ENCODE data around the gene ZBTB8B.

DNA sequence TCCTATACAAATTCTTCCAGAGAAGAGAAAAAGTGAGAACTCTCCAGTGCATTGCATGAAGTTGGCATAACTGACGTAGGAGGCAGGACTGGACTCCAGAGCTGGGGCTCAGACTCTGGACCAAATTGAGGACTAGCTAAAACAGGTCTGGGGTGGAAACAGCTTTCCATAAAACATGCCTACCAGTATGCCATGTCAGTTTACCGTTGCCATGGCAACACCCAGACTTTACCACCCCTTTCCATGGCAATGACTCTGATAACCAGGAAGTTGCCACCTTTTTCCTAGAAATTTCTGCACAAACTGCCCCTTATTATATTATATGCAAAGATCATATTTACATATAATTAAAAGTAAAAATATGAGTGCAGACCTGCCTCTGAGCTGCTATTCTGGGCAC is 8.9 kb upstream of the ZBTB8B start:
- TF ChIP-seq POLR2A (IDR thresholded peaks at IDR 0.05), result no peak
- TF ChIP-seq, protein P1, sequence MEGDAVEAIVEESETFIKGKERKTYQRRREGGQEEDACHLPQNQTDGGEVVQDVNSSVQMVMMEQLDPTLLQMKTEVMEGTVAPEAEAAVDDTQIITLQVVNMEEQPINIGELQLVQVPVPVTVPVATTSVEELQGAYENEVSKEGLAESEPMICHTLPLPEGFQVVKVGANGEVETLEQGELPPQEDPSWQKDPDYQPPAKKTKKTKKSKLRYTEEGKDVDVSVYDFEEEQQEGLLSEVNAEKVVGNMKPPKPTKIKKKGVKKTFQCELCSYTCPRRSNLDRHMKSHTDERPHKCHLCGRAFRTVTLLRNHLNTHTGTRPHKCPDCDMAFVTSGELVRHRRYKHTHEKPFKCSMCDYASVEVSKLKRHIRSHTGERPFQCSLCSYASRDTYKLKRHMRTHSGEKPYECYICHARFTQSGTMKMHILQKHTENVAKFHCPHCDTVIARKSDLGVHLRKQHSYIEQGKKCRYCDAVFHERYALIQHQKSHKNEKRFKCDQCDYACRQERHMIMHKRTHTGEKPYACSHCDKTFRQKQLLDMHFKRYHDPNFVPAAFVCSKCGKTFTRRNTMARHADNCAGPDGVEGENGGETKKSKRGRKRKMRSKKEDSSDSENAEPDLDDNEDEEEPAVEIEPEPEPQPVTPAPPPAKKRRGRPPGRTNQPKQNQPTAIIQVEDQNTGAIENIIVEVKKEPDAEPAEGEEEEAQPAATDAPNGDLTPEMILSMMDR (IDR thresholded peaks at IDR 0.05), result no peak
